Neural cell (in vitro differentiated cells): ENCODE results near the gene ZNF385D. TPM values are rescaled to one million over a fixed set of nuclear protein-coding genes. Genes with fewer than 3 reads are reported as not detected.

ENCODE experiments used
- H2AFZ ChIP-seq: fragments of 200-600, 300-800 bp; sonication (generic), shearing (Covaris generic); 2 replicates; pipeline ENCODE4 v1.6.0; 2014; ENCODE audit warnings: low read depth, mild to moderate bottlenecking, antibody characterized with exemption, low read length, moderate library complexity
- H3F3A ChIP-seq: fragments of 200-600 bp; shearing (Covaris generic); 2 replicates; pipeline ENCODE4 v1.6.1; 2016; ENCODE audit warnings: mild to moderate bottlenecking, moderate library complexity, mixed read lengths, antibody characterized with exemption, low read length; ENCODE audit not compliant: insufficient read depth, poor library complexity, severe bottlenecking
- H3K27ac ChIP-seq: fragments of 200-600, 300-800 bp; sonication (generic), shearing (Covaris generic); 2 replicates; pipeline ENCODE4 v1.5.1; 2014; ENCODE audit warnings: mild to moderate bottlenecking, low read length, moderate library complexity
- H3K27me3 ChIP-seq: fragments of 300-800, 200-600 bp; sonication (generic), shearing (Covaris generic); 2 replicates; pipeline ENCODE4 v1.6.0; 2014; ENCODE audit warnings: mild to moderate bottlenecking, low read depth, low read length, moderate library complexity; ENCODE audit not compliant: insufficient read depth
- H3K36me3 ChIP-seq: fragments of 300-800, 200-600 bp; sonication (generic), shearing (Covaris generic); 2 replicates; pipeline ENCODE4 v1.5.1; 2014; ENCODE audit warnings: mild to moderate bottlenecking, antibody characterized with exemption, low read length, moderate library complexity; ENCODE audit not compliant: insufficient read depth
- H3K4me2 ChIP-seq: fragments of 300-800, 200-600 bp; sonication (generic), shearing (Covaris generic); 2 replicates; pipeline ENCODE4 v1.6.0; 2014; ENCODE audit warnings: mild to moderate bottlenecking, low read length
- H3K4me3 ChIP-seq: fragments of 300-800, 200-600 bp; sonication (generic), shearing (Covaris generic); 2 replicates; pipeline ENCODE4 v1.5.1; 2014; ENCODE audit warnings: mild to moderate bottlenecking, low read length, moderate library complexity
- H3K79me2 ChIP-seq: fragments of 200-600 bp; shearing (Covaris generic); replicated peaks from 2 replicates; pipeline ENCODE4 v1.6.0; 2014; ENCODE audit warnings: mild to moderate bottlenecking, low read length, moderate library complexity; ENCODE audit not compliant: insufficient read depth
- H3K9ac ChIP-seq: fragments of 300-800, 200-600 bp; sonication (generic), shearing (Covaris generic); 2 replicates; pipeline ENCODE4 v1.6.1; 2016; ENCODE audit warnings: mild to moderate bottlenecking, low read length, mixed read lengths
- H3K9me2 ChIP-seq: fragments of 200-600 bp; shearing (Covaris generic); 2 replicates; pipeline ENCODE4 v1.6.1; 2016; ENCODE audit warnings: mild to moderate bottlenecking, low read length, mixed read lengths; ENCODE audit not compliant: insufficient read depth
- H3K9me3 ChIP-seq: fragments of 200-600, 300-800 bp; sonication (generic), shearing (Covaris generic); 2 replicates; pipeline ENCODE4 v1.6.1; 2016; ENCODE audit warnings: mild to moderate bottlenecking, mixed run types, low read length, moderate library complexity, mixed read lengths
- H4K20me1 ChIP-seq: fragments of 200-600 bp; shearing (Covaris generic); 2 replicates; pipeline ENCODE4 v1.6.1; 2016; ENCODE audit warnings: mild to moderate bottlenecking, mixed run types; ENCODE audit not compliant: insufficient read depth
- EP300 ChIP-seq: fragments of 450-650 bp; conservative IDR thresholded peaks from 2 replicates; pipeline ENCODE4 v1.6.1; 2014; ENCODE audit warnings: antibody characterized with exemption, mild to moderate bottlenecking, moderate library complexity; ENCODE audit not compliant: poor library complexity, severe bottlenecking
- EZH2 ChIP-seq: fragments of 200-600, 300-800 bp; shearing (Covaris generic), sonication (generic); IDR thresholded peaks from 2 replicates; pipeline ENCODE4 v1.6.1; 2014; ENCODE audit warnings: antibody characterized with exemption, low read length, borderline replicate concordance, mild to moderate bottlenecking; ENCODE audit not compliant: insufficient read depth, poor library complexity, severe bottlenecking
- MXI1 ChIP-seq: fragments of 450-650 bp; conservative IDR thresholded peaks from 2 replicates; pipeline ENCODE4 v1.6.1; 2014; ENCODE audit warnings: antibody characterized with exemption, mild to moderate bottlenecking; ENCODE audit not compliant: poor library complexity, severe bottlenecking
- POLR2AphosphoS5 ChIP-seq: IDR thresholded peaks from 2 replicates; pipeline ENCODE4 v1.6.1; 2012
- RAD21 ChIP-seq: fragments of 450-650 bp; conservative IDR thresholded peaks from 2 replicates; pipeline ENCODE4 v1.6.1; 2014; ENCODE audit warnings: antibody characterized with exemption, mild to moderate bottlenecking, moderate library complexity
- SMC3 ChIP-seq: fragments of 450-650 bp; conservative IDR thresholded peaks from 2 replicates; pipeline ENCODE4 v1.6.1; 2014; ENCODE audit warnings: antibody characterized with exemption, mild to moderate bottlenecking, moderate library complexity; ENCODE audit not compliant: poor library complexity
- TAF1 ChIP-seq: IDR thresholded peaks from 2 replicates; pipeline ENCODE4 v1.6.1; 2012; ENCODE audit warnings: low read depth
- polyA plus RNA-seq: library from polyadenylated mRNA; depleted of rRNA; stranded (reverse); fragments of >200 nt; gene quantifications from 2 replicates; pipeline ENCODE4 v1.2.3, GENCODE V29; 2014
- TF ChIP-seq, protein P1 (sequence below): fragments of 450-650 bp; IDR thresholded peaks from 2 replicates; pipeline ENCODE4 v1.5.1; 2014; ENCODE audit warnings: antibody characterized with exemption, mild to moderate bottlenecking, moderate library complexity; ENCODE audit not compliant: poor library complexity, severe bottlenecking
- TF ChIP-seq, protein P2 (sequence below): IDR thresholded peaks from 2 replicates; pipeline ENCODE4 v1.6.1; 2012; ENCODE audit warnings: borderline replicate concordance

Gene ZNF385D
- polyA plus RNA-seq, 1 donor from 2014 or later, result 3.4 TPM

DNA sequence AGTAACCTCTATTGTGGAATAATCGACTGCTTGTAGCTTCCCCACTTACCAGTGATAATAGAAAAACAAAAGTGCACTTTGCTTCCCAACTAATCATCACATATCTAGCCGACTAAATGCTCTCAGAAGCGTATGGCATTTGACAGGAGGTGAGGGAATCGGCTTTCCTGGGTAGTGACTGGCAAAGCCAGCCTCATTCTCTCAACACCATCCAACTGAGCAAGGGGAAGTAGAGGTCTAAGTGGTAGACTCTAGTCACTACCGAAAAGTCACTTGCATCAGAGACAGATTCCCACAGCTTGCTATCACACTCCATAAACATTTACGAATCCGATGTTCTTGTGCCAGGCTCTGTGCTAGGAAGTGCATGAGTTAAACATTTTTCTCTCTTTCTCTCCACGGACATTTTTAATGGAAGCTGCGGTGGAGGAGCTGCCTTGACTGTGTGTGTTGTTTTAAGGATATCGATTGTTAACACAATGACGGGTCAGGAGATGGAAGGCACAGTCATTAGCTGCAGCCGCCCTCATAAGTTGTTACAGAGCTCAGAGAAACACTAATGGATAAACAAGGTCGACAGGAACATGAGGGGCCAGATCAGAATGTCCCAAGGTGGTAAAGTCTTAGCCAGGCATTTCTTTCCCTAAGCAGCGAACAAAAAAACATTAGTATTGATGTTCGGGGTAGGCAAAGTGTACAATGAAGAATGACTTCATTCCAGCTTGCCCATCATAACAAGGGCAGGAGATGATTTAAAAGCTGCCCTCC is 11.9 kb downstream of the ZNF385D start:
- no peaks in the 10 kb centered on the region for H4K20me1 ChIP-seq
- H3K27ac ChIP-seq, result no peak overlapping the region
- H3K36me3 ChIP-seq, result no peaks in the 10 kb centered on the region
- H3K27me3 ChIP-seq, result no peaks in the 10 kb centered on the region
- TF ChIP-seq SMC3, result no peak
- TF ChIP-seq RAD21, result no peak
- TF ChIP-seq, protein P1, sequence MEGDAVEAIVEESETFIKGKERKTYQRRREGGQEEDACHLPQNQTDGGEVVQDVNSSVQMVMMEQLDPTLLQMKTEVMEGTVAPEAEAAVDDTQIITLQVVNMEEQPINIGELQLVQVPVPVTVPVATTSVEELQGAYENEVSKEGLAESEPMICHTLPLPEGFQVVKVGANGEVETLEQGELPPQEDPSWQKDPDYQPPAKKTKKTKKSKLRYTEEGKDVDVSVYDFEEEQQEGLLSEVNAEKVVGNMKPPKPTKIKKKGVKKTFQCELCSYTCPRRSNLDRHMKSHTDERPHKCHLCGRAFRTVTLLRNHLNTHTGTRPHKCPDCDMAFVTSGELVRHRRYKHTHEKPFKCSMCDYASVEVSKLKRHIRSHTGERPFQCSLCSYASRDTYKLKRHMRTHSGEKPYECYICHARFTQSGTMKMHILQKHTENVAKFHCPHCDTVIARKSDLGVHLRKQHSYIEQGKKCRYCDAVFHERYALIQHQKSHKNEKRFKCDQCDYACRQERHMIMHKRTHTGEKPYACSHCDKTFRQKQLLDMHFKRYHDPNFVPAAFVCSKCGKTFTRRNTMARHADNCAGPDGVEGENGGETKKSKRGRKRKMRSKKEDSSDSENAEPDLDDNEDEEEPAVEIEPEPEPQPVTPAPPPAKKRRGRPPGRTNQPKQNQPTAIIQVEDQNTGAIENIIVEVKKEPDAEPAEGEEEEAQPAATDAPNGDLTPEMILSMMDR, result no peak
- TF ChIP-seq TAF1, result no peak
- TF ChIP-seq MXI1, result no peak
- peaks cover 4% of the 10 kb centered on the region for H3K9me3 ChIP-seq
- H3K4me3 ChIP-seq, result no peak overlapping the region
- H3F3A ChIP-seq, result no peaks in the 10 kb centered on the region
- no peak overlapping the region for H3K4me2 ChIP-seq
- H2AFZ ChIP-seq, result no peak overlapping the region
- no peak overlapping the region for H3K9ac ChIP-seq
- no peaks in the 10 kb centered on the region for H3K9me2 ChIP-seq
- H3K79me2 ChIP-seq, result no peaks in the 10 kb centered on the region

GRCh38 chr3:21738283-21738682 is 12.7 kb downstream of the ZNF385D start:
- TF ChIP-seq EP300, result no peak
- TF ChIP-seq, protein P1, result no peak
- TF ChIP-seq SMC3, result no peak
- no peak for TF ChIP-seq RAD21
- TF ChIP-seq EZH2, result no peak
- TF ChIP-seq POLR2AphosphoS5, result no peak
- no peak for TF ChIP-seq MXI1
- Histone ChIP-seq H3K9me2 (no peaks in the 10 kb centered on the region), H4K20me1 (no peaks in the 10 kb centered on the region), H3F3A (no peaks in the 10 kb centered on the region), H3K4me2 (no peak overlapping the region), H2AFZ (no peak overlapping the region), H3K9ac (no peak overlapping the region), H3K9me3 (peaks cover 3% of the 10 kb centered on the region), H3K4me3 (no peak overlapping the region), H3K27me3 (no peaks in the 10 kb centered on the region), H3K36me3 (no peaks in the 10 kb centered on the region), H3K27ac (no peak overlapping the region), H3K79me2 (no peaks in the 10 kb centered on the region)

- TF ChIP-seq, protein P1, result no peak
- TF ChIP-seq EZH2 (no peak), EP300 (no peak), POLR2AphosphoS5 (no peak), TAF1 (no peak), MXI1 (no peak), RAD21 (no peak), SMC3 (no peak)
- TF ChIP-seq, protein P2, sequence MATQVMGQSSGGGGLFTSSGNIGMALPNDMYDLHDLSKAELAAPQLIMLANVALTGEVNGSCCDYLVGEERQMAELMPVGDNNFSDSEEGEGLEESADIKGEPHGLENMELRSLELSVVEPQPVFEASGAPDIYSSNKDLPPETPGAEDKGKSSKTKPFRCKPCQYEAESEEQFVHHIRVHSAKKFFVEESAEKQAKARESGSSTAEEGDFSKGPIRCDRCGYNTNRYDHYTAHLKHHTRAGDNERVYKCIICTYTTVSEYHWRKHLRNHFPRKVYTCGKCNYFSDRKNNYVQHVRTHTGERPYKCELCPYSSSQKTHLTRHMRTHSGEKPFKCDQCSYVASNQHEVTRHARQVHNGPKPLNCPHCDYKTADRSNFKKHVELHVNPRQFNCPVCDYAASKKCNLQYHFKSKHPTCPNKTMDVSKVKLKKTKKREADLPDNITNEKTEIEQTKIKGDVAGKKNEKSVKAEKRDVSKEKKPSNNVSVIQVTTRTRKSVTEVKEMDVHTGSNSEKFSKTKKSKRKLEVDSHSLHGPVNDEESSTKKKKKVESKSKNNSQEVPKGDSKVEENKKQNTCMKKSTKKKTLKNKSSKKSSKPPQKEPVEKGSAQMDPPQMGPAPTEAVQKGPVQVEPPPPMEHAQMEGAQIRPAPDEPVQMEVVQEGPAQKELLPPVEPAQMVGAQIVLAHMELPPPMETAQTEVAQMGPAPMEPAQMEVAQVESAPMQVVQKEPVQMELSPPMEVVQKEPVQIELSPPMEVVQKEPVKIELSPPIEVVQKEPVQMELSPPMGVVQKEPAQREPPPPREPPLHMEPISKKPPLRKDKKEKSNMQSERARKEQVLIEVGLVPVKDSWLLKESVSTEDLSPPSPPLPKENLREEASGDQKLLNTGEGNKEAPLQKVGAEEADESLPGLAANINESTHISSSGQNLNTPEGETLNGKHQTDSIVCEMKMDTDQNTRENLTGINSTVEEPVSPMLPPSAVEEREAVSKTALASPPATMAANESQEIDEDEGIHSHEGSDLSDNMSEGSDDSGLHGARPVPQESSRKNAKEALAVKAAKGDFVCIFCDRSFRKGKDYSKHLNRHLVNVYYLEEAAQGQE, result no peak
- H3F3A ChIP-seq, result no peaks in the 10 kb centered on the region
- H2AFZ ChIP-seq, result no peak overlapping the region
- no peaks in the 10 kb centered on the region for H3K27me3 ChIP-seq
- H3K36me3 ChIP-seq, result no peaks in the 10 kb centered on the region
- H3K9me2 ChIP-seq, result no peaks in the 10 kb centered on the region
- H3K4me2 ChIP-seq, result no peak overlapping the region
- no peak overlapping the region for H3K4me3 ChIP-seq
- H3K79me2 ChIP-seq, result no peaks in the 10 kb centered on the region
- no peaks in the 10 kb centered on the region for H4K20me1 ChIP-seq
- no peak overlapping the region for H3K9ac ChIP-seq
- no peaks in the 10 kb centered on the region for H3K9me3 ChIP-seq
- no peak overlapping the region for H3K27ac ChIP-seq
These were observed 16.3 kb downstream of the ZNF385D start for GRCh38 chr3:21734746-21735145.
